IMR-90 (cell line): ENCODE results near the gene C15orf39. TPM values are rescaled to one million over a fixed set of nuclear protein-coding genes. Genes with fewer than 3 reads are reported as not detected.

Experiments
- ATAC-seq: fragments of 200-7000 bp; cut with Tn5 transposase; 2 replicates; pipeline ENCODE4 v1.9.1; 2020; ENCODE audit warnings: low read depth, mild to moderate bottlenecking, moderate library complexity
- BruUV-seq: library from RNA; stranded (reverse); fragments of 400-500 nt; replicated peaks from 2 replicates; lab custom pipeline; 2021; lab: Mats Ljungman, UMichigan
- CTCF ChIA-PET: fragments of 300-600 bp; formaldehyde crosslinking; extraction: SDS; loops from one replicate; lab custom pipeline; 2021; ENCODE audit warnings: antibody characterized with exemption; lab: Yijun Ruan, JAX
- POLR2A ChIA-PET: fragments of 300-600 bp; sonication (Branson Sonifier 250); formaldehyde crosslinking; loops from one replicate; lab custom pipeline; 2022; ENCODE audit warnings: antibody characterized with exemption; ENCODE audit not compliant: unreplicated experiment; lab: Charles Lee
- DNase-seq: peaks from one replicate; pipeline ENCODE4 v3.0.0; 2013
- H2AFZ ChIP-seq: replicated peaks from 2 replicates; pipeline ENCODE3; 2013; ENCODE audit warnings: low read length, mild to moderate bottlenecking; ENCODE audit not compliant: poor library complexity
- H2AK5ac ChIP-seq: 2 replicates; pipeline ENCODE4 v1.6.1; 2013; ENCODE audit warnings: low read depth, low read length, inconsistent platforms
- H2AK9ac ChIP-seq: replicated peaks from 2 replicates; pipeline ENCODE3; 2013; ENCODE audit warnings: mild to moderate bottlenecking, low read depth, low read length, moderate library complexity; ENCODE audit not compliant: poor library complexity
- H2BK120ac ChIP-seq: 2 replicates; pipeline ENCODE4 v1.6.1; 2013; ENCODE audit warnings: low read depth, low read length, inconsistent platforms
- H2BK15ac ChIP-seq: 3 replicates; pipeline ENCODE4 v1.6.1; 2013; ENCODE audit warnings: low read depth, low read length, inconsistent platforms
- H2BK20ac ChIP-seq: 2 replicates; pipeline ENCODE4 v1.6.1; 2013; ENCODE audit warnings: low read depth, mild to moderate bottlenecking, inconsistent platforms, low read length, moderate library complexity
- H2BK5ac ChIP-seq: 2 replicates; pipeline ENCODE4 v1.6.1; 2013; ENCODE audit warnings: mild to moderate bottlenecking, low read depth, low read length, inconsistent platforms; ENCODE audit not compliant: poor library complexity, severe bottlenecking
- H3K14ac ChIP-seq: replicated peaks from 2 replicates; pipeline ENCODE4 v1.6.1; 2013; ENCODE audit warnings: low read depth, low read length, inconsistent platforms
- H3K18ac ChIP-seq: 2 replicates; pipeline ENCODE4 v1.6.1; 2013; ENCODE audit warnings: low read depth, low read length, control low read depth
- H3K23ac ChIP-seq: 2 replicates; pipeline ENCODE4 v1.6.1; 2013; ENCODE audit warnings: low read depth, low read length, inconsistent platforms
- H3K27ac ChIP-seq: 2 replicates; pipeline ENCODE4 v1.5.1; 2013; ENCODE audit warnings: mild to moderate bottlenecking, control low read depth, low read length; ENCODE audit not compliant: insufficient read depth
- H3K27me3 ChIP-seq: 2 replicates; pipeline ENCODE4 v1.6.1; 2013; ENCODE audit warnings: low read length; ENCODE audit not compliant: control insufficient read depth, insufficient read depth
- H3K36me3 ChIP-seq: 2 replicates; pipeline ENCODE4 v1.6.1; 2013; ENCODE audit warnings: low read length, mixed read lengths; ENCODE audit not compliant: control insufficient read depth, insufficient read depth
- H3K4ac ChIP-seq: 2 replicates; pipeline ENCODE4 v1.6.1; 2013; ENCODE audit warnings: low read depth, low read length, inconsistent platforms
- H3K4me1 ChIP-seq: 2 replicates; pipeline ENCODE4 v1.6.1; 2013; ENCODE audit warnings: low read length, mixed read lengths; ENCODE audit not compliant: control insufficient read depth, insufficient read depth
- H3K4me2 ChIP-seq: 2 replicates; pipeline ENCODE4 v1.6.1; 2013; ENCODE audit warnings: low read depth, mild to moderate bottlenecking, control low read depth, low read length, moderate library complexity
- H3K4me3 ChIP-seq: 2 replicates; pipeline ENCODE4 v1.5.1; 2013; ENCODE audit warnings: low read depth, mild to moderate bottlenecking, control low read depth, low read length, moderate library complexity; ENCODE audit not compliant: insufficient read depth
- H3K56ac ChIP-seq: 2 replicates; pipeline ENCODE4 v1.6.1; 2013; ENCODE audit warnings: low read length, inconsistent platforms; ENCODE audit not compliant: insufficient read depth; ENCODE audit errors: extremely low read depth
- H3K79me1 ChIP-seq, 2 experiments: 2 replicates each; pipeline ENCODE4 v1.6.1; 2013; ENCODE audit warnings: low read length in 2 of 2, inconsistent platforms in 1 of 2, low read depth in 1 of 2
- H3K9ac ChIP-seq: 2 replicates; pipeline ENCODE4 v1.6.1; 2013; ENCODE audit warnings: low read depth, low read length, control low read depth
- H3K9me1 ChIP-seq: 2 replicates; pipeline ENCODE4 v1.6.1; 2013; ENCODE audit warnings: low read length, inconsistent platforms; ENCODE audit not compliant: insufficient read depth
- H3K9me3 ChIP-seq: 2 replicates; pipeline ENCODE4 v1.6.1; 2013; ENCODE audit warnings: low read length; ENCODE audit not compliant: control insufficient read depth, insufficient read depth
- H4K20me1 ChIP-seq: 2 replicates; pipeline ENCODE4 v1.6.1; 2013; ENCODE audit warnings: low read length, inconsistent platforms; ENCODE audit not compliant: insufficient read depth
- H4K5ac ChIP-seq: 2 replicates; pipeline ENCODE4 v1.6.1; 2013; ENCODE audit warnings: mild to moderate bottlenecking, low read depth, low read length, control low read depth
- H4K8ac ChIP-seq, 2 experiments: 2 replicates each; pipeline ENCODE4 v1.6.1; 2013; ENCODE audit warnings: low read depth in 2 of 2, low read length in 2 of 2, control low read depth in 1 of 2, inconsistent platforms in 1 of 2
- H4K91ac ChIP-seq: 2 replicates; pipeline ENCODE4 v1.6.1; 2013; ENCODE audit warnings: low read depth, low read length, inconsistent platforms; ENCODE audit not compliant: insufficient read depth
- BHLHE40 ChIP-seq: fragments of 150-350 bp; IDR thresholded peaks from 2 replicates; pipeline ENCODE4 v1.6.1; 2016; ENCODE audit warnings: mild to moderate bottlenecking, low read depth, low read length
- CHD1 ChIP-seq: IDR thresholded peaks from 2 replicates; pipeline ENCODE4 v1.6.1; 2012; ENCODE audit warnings: low read depth, low read length, improper control_type of control experiment
- FOS ChIP-seq: fragments of 150-350 bp; IDR thresholded peaks from 2 replicates; pipeline ENCODE4 v1.6.1; 2016; ENCODE audit warnings: low read depth, low read length
- MAFK ChIP-seq: IDR thresholded peaks from 2 replicates; pipeline ENCODE4 v1.6.1; 2012; ENCODE audit warnings: low read depth, low read length, improper control_type of control experiment
- MAZ ChIP-seq: IDR thresholded peaks from 2 replicates; pipeline ENCODE4 v1.6.1; 2012; ENCODE audit warnings: low read depth, mild to moderate bottlenecking, low read length, improper control_type of control experiment, moderate library complexity, borderline replicate concordance
- MXI1 ChIP-seq: IDR thresholded peaks from 2 replicates; pipeline ENCODE4 v1.6.1; 2012; ENCODE audit warnings: low read depth, mild to moderate bottlenecking, low read length, moderate library complexity, borderline replicate concordance
- NFE2L2 ChIP-seq: fragments of 150-350 bp; IDR thresholded peaks from 2 replicates; pipeline ENCODE4 v1.6.1; 2016; ENCODE audit warnings: low read depth, mild to moderate bottlenecking, low read length
- POLR2A ChIP-seq: IDR thresholded peaks from 2 replicates; pipeline ENCODE4 v1.6.1; 2012; ENCODE audit warnings: mild to moderate bottlenecking, low read depth, low read length
- RAD21 ChIP-seq: IDR thresholded peaks from 2 replicates; pipeline ENCODE4 v1.6.1; 2012; ENCODE audit warnings: low read length, improper control_type of control experiment
- RCOR1 ChIP-seq: IDR thresholded peaks from 2 replicates; pipeline ENCODE4 v1.6.1; 2012; ENCODE audit warnings: mild to moderate bottlenecking, low read length, improper control_type of control experiment; ENCODE audit not compliant: insufficient replicate concordance
- RFX5 ChIP-seq: IDR thresholded peaks from 2 replicates; pipeline ENCODE4 v1.8.0; 2012; ENCODE audit warnings: low read depth, mild to moderate bottlenecking, low read length, moderate library complexity
- SMC3 ChIP-seq: fragments of 150-350 bp; IDR thresholded peaks from 2 replicates; pipeline ENCODE4 v1.6.1; 2016; ENCODE audit warnings: low read depth, mild to moderate bottlenecking, antibody characterized with exemption, low read length, moderate library complexity
- USF2 ChIP-seq: fragments of 150-350 bp; IDR thresholded peaks from 2 replicates; pipeline ENCODE4 v1.6.1; 2017; ENCODE audit warnings: mild to moderate bottlenecking, antibody characterized with exemption, low read length, low read depth
- WGBS, 2 experiments: methylation state at CpG; one replicate each; pipeline versions ENCODE4 v1.1.5 to v1.1.7; 2013; ENCODE audit warnings: missing lambda C conversion rate in 2 of 2; ENCODE audit not compliant: insufficient read length in 1 of 2; ENCODE audit errors: extremely low coverage in 2 of 2; 5-methylcytosine and 5-hydroxymethylcytosine counted together
- dilution Hi-C: fragments of 300-500 bp; cut with HindIII; formaldehyde crosslinking; loops from one replicate; pipeline ENCODE4 v1.14.3; 2018; ENCODE audit warnings: low sequenced_read_pairs; ENCODE audit not compliant: unreplicated experiment
- in situ Hi-C: fragments of 300-500 bp; cut with MboI; formaldehyde crosslinking; loops from 3 replicates; pipeline ENCODE4 v1.14.3; 2019; ENCODE audit warnings: low sequenced_read_pairs, inconsistent platforms, mixed read lengths
- intact Hi-C: fragments of 100-400 bp; cut with micrococcal nuclease; formaldehyde crosslinking; loops from 2 replicates; pipeline ENCODE4 v1.10.0; 2022
- polyA plus RNA-seq, 3 experiments: library from polyadenylated mRNA; depleted of rRNA; stranded (reverse); fragments of >200 nt; gene quantifications; 2 replicates each; pipeline ENCODE4 v1.2.3, GENCODE V29; 2012; ENCODE audit warnings: low replicate concordance in 1 of 3
- total RNA-seq: library from RNA; depleted of rRNA; stranded (reverse); fragments of >200 nt; gene quantifications from 2 replicates; pipeline ENCODE4 v1.2.3, GENCODE V29; 2012
- TF ChIP-seq, protein P1 (sequence below): conservative IDR thresholded peaks from 2 replicates; pipeline ENCODE4 v1.5.1; 2012; ENCODE audit warnings: mild to moderate bottlenecking, low read depth, low read length, improper control_type of control experiment
- TF ChIP-seq, protein P2 (sequence below): fragments of 150-350 bp; IDR thresholded peaks from 2 replicates; pipeline ENCODE4 v1.6.1; 2016; ENCODE audit warnings: low read depth, mild to moderate bottlenecking, low read length, moderate library complexity, borderline replicate concordance

The C15orf39 gene
- total and polyA plus RNA-seq, 2 of the 4 experiments (the other 2 are of a cell fraction) = 1.3 to 5.7 TPM

- Histone ChIP-seq H2AK9ac (no peak overlapping the region), H3K4me1 (no peaks in the 10 kb centered on the region), H2AK5ac (no peak overlapping the region), H2BK20ac (no peak overlapping the region), H4K5ac (no peak overlapping the region), H3K9ac (no peak overlapping the region), H3K14ac (no peak overlapping the region), H4K91ac (no peak overlapping the region), H3K9me1 (no peaks in the 10 kb centered on the region), H3K79me1 (peaks cover 11 to 29% of the 10 kb centered on the region in 2 experiments), H2AFZ (peak overlapping the region; percentile 43), H2BK120ac (no peak overlapping the region), H3K4me3 (no peak overlapping the region), H3K4ac (no peak overlapping the region), H3K23ac (no peak overlapping the region), H3K9me3 (no peaks in the 10 kb centered on the region), H3K56ac (no peak overlapping the region), H4K20me1 (peaks cover 54% of the 10 kb centered on the region), H3K36me3 (peaks cover 35% of the 10 kb centered on the region), H3K27me3 (no peaks in the 10 kb centered on the region), H2BK15ac (no peak overlapping the region), H3K4me2 (no peak overlapping the region), H3K27ac (no peak overlapping the region), H2BK5ac (no peak overlapping the region), H3K18ac (no peak overlapping the region), H4K8ac (no peak overlapping the region)
- intact Hi-C loops = no loop called here
- ATAC-seq = no peak
- in situ Hi-C loops = no loop called here
- BruUV-seq = no TSS peak
- ChIA-PET POLR2A (no interaction called here), CTCF (no interaction called here)
- dilution Hi-C loops = no loop called here
- WGBS, 2 experiments = 100% methylated on average over 2 of the region's 13 CpGs; no CpG with 5 or more reads in 1 of the 2 experiments
- no peak for DNase-seq
- TF ChIP-seq MAZ (no peak), SMC3 (no peak), USF2 (no peak), RCOR1 (no peak), BHLHE40 (no peak), RFX5 (no peak), MXI1 (no peak), CHD1 (no peak), MAFK (no peak), FOS (no peak), RAD21 (no peak), NFE2L2 (no peak), POLR2A (no peak)
- TF ChIP-seq, protein P1, sequence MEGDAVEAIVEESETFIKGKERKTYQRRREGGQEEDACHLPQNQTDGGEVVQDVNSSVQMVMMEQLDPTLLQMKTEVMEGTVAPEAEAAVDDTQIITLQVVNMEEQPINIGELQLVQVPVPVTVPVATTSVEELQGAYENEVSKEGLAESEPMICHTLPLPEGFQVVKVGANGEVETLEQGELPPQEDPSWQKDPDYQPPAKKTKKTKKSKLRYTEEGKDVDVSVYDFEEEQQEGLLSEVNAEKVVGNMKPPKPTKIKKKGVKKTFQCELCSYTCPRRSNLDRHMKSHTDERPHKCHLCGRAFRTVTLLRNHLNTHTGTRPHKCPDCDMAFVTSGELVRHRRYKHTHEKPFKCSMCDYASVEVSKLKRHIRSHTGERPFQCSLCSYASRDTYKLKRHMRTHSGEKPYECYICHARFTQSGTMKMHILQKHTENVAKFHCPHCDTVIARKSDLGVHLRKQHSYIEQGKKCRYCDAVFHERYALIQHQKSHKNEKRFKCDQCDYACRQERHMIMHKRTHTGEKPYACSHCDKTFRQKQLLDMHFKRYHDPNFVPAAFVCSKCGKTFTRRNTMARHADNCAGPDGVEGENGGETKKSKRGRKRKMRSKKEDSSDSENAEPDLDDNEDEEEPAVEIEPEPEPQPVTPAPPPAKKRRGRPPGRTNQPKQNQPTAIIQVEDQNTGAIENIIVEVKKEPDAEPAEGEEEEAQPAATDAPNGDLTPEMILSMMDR = no peak
- TF ChIP-seq, protein P2, sequence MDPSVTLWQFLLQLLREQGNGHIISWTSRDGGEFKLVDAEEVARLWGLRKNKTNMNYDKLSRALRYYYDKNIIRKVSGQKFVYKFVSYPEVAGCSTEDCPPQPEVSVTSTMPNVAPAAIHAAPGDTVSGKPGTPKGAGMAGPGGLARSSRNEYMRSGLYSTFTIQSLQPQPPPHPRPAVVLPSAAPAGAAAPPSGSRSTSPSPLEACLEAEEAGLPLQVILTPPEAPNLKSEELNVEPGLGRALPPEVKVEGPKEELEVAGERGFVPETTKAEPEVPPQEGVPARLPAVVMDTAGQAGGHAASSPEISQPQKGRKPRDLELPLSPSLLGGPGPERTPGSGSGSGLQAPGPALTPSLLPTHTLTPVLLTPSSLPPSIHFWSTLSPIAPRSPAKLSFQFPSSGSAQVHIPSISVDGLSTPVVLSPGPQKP = no peak
Measured at GRCh38 chr15:75214293-75215096, 12.8 kb downstream of the C15orf39 start.
